Natural killer cell (primary cell): ENCODE data around the gene MICB. TPM values are rescaled to one million over a fixed set of nuclear protein-coding genes. Genes with fewer than 3 reads are reported as not detected.
A peak's percentile ranks its signal among the peaks of the same experiment; 100 is the strongest.

Experiments used
- ATAC-seq, 3 donors: fragments of 150-1000 bp in 2 of 3; fragments of 200-7000 bp in 1 of 3; cut with Tn5 transposase; 1 replicate in 1 of 3; 2 replicates in 2 of 3; pipeline ENCODE4 v1.10.0; 2021; ENCODE audit warnings: mild to moderate bottlenecking in 2 of 3, moderate library complexity in 2 of 3
- DNase-seq, 2 donors: peaks; one replicate each; pipeline versions ENCODE4 v3.0.0 to v3.0.0-alpha.2; 2013 to 2021; ENCODE audit warnings: mixed read lengths in 1 of 2
- H3K27ac ChIP-seq: one replicate; pipeline ENCODE4 v1.5.1; 2013; ENCODE audit warnings: mild to moderate bottlenecking, low read length
- H3K27me3 ChIP-seq: one replicate; pipeline ENCODE4 v1.6.1; 2013; ENCODE audit warnings: low read length; ENCODE audit not compliant: control insufficient read depth, insufficient read depth
- H3K36me3 ChIP-seq: one replicate; pipeline ENCODE4 v1.6.1; 2013; ENCODE audit warnings: low read length; ENCODE audit not compliant: control insufficient read depth, insufficient read depth
- H3K4me1 ChIP-seq: one replicate; pipeline ENCODE4 v1.6.1; 2013; ENCODE audit warnings: low read length; ENCODE audit not compliant: control insufficient read depth, insufficient read depth
- H3K4me3 ChIP-seq: one replicate; pipeline ENCODE4 v1.5.1; 2013; ENCODE audit warnings: low read length
- H3K9me3 ChIP-seq: one replicate; pipeline ENCODE4 v1.6.1; 2013; ENCODE audit warnings: low read length; ENCODE audit not compliant: control insufficient read depth, insufficient read depth
- H3K27ac Mint-ChIP-seq, 2 donors: one replicate each; pipeline ENCODE4 v1.8.0; 2022; ENCODE audit warnings: mild to moderate bottlenecking in 2 of 2, mixed read lengths in 2 of 2, moderate library complexity in 1 of 2
- H3K27me3 Mint-ChIP-seq, 2 donors: one replicate each; pipeline ENCODE4 v1.8.0; 2022; ENCODE audit warnings: low read depth in 2 of 2, mixed read lengths in 2 of 2
- H3K36me3 Mint-ChIP-seq: one replicate; pipeline ENCODE4 v1.8.0; 2022; ENCODE audit warnings: mixed read lengths
- H3K4me1 Mint-ChIP-seq, 2 donors: one replicate each; pipeline ENCODE4 v1.8.0; 2022; ENCODE audit warnings: mixed read lengths in 2 of 2
- H3K4me3 Mint-ChIP-seq: one replicate; pipeline ENCODE4 v1.8.0; 2022; ENCODE audit warnings: mild to moderate bottlenecking, moderate library complexity, mixed read lengths
- H3K9me3 Mint-ChIP-seq, 2 donors: one replicate each; pipeline ENCODE4 v1.8.0; 2022; ENCODE audit warnings: mixed read lengths in 2 of 2
- WGBS: methylation state at CpG from one replicate; pipeline ENCODE4 v1.1.7; 2013; ENCODE audit warnings: missing lambda C conversion rate; ENCODE audit not compliant: insufficient coverage; 5-methylcytosine and 5-hydroxymethylcytosine counted together
- intact Hi-C: fragments of 100-400 bp; cut with micrococcal nuclease; formaldehyde crosslinking; loops from one replicate; pipeline ENCODE4 v1.14.2; 2022
- total RNA-seq, 4 donors: library from RNA; stranded (reverse); fragments of 120-200 nt in 1 of 4; gene quantifications; one replicate each; pipeline versions ENCODE4 v1.2.3 to v1.2.4, GENCODE V29; 2013 to 2022
- TF ChIP-seq, protein P1 (sequence below): fragments of 200-600 bp; IDR thresholded peaks from one replicate; pipeline ENCODE4 v1.8.0; 2022; ENCODE audit warnings: antibody characterized with exemption

Gene MICB
- total RNA-seq, 3 donors from 2014 or later (not counting 1 experiment from before 2014, with no cell fraction given), result 33.5 to 39.0 (median 37.6) TPM

GRCh38 chr6:31470801-31471200 lies 27.1 kb upstream of the MICB start:
- intact Hi-C loops, result no loop called here
- no peaks in the 10 kb centered on the region for H3K27me3 Mint-ChIP-seq
- DNase-seq (no peak), ATAC-seq (no peak)
- peak overlapping the region; percentile 62 to 100 for H3K27ac Mint-ChIP-seq
- 90% methylated on average over 2 of the region's 2 CpGs for WGBS
- Histone ChIP-seq H3K27me3 (no peaks in the 10 kb centered on the region), H3K27ac (no peak overlapping the region), H3K4me1 (peaks cover 83% of the 10 kb centered on the region), H3K9me3 (no peaks in the 10 kb centered on the region), H3K4me3 (no peak overlapping the region), H3K36me3 (peaks cover 11% of the 10 kb centered on the region)
- H3K4me1 Mint-ChIP-seq, result peaks cover 82 to 89% of the 10 kb centered on the region in 2 donors
- TF ChIP-seq, protein P1, sequence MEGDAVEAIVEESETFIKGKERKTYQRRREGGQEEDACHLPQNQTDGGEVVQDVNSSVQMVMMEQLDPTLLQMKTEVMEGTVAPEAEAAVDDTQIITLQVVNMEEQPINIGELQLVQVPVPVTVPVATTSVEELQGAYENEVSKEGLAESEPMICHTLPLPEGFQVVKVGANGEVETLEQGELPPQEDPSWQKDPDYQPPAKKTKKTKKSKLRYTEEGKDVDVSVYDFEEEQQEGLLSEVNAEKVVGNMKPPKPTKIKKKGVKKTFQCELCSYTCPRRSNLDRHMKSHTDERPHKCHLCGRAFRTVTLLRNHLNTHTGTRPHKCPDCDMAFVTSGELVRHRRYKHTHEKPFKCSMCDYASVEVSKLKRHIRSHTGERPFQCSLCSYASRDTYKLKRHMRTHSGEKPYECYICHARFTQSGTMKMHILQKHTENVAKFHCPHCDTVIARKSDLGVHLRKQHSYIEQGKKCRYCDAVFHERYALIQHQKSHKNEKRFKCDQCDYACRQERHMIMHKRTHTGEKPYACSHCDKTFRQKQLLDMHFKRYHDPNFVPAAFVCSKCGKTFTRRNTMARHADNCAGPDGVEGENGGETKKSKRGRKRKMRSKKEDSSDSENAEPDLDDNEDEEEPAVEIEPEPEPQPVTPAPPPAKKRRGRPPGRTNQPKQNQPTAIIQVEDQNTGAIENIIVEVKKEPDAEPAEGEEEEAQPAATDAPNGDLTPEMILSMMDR, result no peak
- H3K9me3 Mint-ChIP-seq, result no peaks in the 10 kb centered on the region
- no peaks in the 10 kb centered on the region for H3K36me3 Mint-ChIP-seq
- no peak overlapping the region for H3K4me3 Mint-ChIP-seq

- Histone ChIP-seq H3K27me3 (no peaks in the 10 kb centered on the region), H3K4me3 (no peak overlapping the region), H3K36me3 (peaks cover 11% of the 10 kb centered on the region), H3K9me3 (no peaks in the 10 kb centered on the region), H3K27ac (no peak overlapping the region), H3K4me1 (peaks cover 74% of the 10 kb centered on the region)
- H3K4me3 Mint-ChIP-seq, result peak overlapping the region; percentile 29
- TF ChIP-seq, protein P1, result no peak
- WGBS, result 50% methylated on average over 2 of the region's 2 CpGs
- H3K27me3 Mint-ChIP-seq, result no peaks in the 10 kb centered on the region
- no peak for DNase-seq
- peak overlapping the region; percentile 62 to 100 for H3K27ac Mint-ChIP-seq
- ATAC-seq, result no peak
- H3K36me3 Mint-ChIP-seq, result no peaks in the 10 kb centered on the region
- intact Hi-C loops, result no loop called here
- peaks cover 73 to 80% of the 10 kb centered on the region in 2 donors for H3K4me1 Mint-ChIP-seq
- no peaks in the 10 kb centered on the region for H3K9me3 Mint-ChIP-seq
Observed at GRCh38 chr6:31471711-31472110, 26.2 kb upstream of the MICB start.

GRCh38 chr6:31472259-31472658 lies 25.7 kb upstream of the MICB start:
- DNase-seq (no peak), ATAC-seq (no peak)
- TF ChIP-seq, protein P1, result no peak
- Histone ChIP-seq H3K27ac (no peak overlapping the region), H3K9me3 (no peaks in the 10 kb centered on the region), H3K4me1 (peaks cover 68% of the 10 kb centered on the region), H3K36me3 (peaks cover 8% of the 10 kb centered on the region), H3K27me3 (no peaks in the 10 kb centered on the region), H3K4me3 (no peak overlapping the region)
- Mint-ChIP-seq H3K36me3 (no peaks in the 10 kb centered on the region), H3K9me3 (no peaks in the 10 kb centered on the region), H3K4me3 (no peak overlapping the region), H3K27me3 (no peaks in the 10 kb centered on the region), H3K4me1 (peaks cover 68 to 74% of the 10 kb centered on the region in 2 donors), H3K27ac (peak overlapping the region in 1 of 2 donors; percentile 100)
- intact Hi-C loops, result no loop called here
- 82% methylated on average over 2 of the region's 2 CpGs for WGBS

- no peak for DNase-seq
- no peak for ATAC-seq
- Mint-ChIP-seq H3K27ac (peak overlapping the region; percentile 43 to 100), H3K36me3 (no peaks in the 10 kb centered on the region), H3K27me3 (no peaks in the 10 kb centered on the region), H3K4me1 (peaks cover 58 to 71% of the 10 kb centered on the region in 2 donors), H3K4me3 (no peak overlapping the region), H3K9me3 (no peaks in the 10 kb centered on the region)
- 97% methylated on average over 3 of the region's 4 CpGs for WGBS
- TF ChIP-seq, protein P1, result no peak
- H3K4me1 ChIP-seq, result peaks cover 58% of the 10 kb centered on the region
- H3K4me3 ChIP-seq, result no peak overlapping the region
- no peak overlapping the region for H3K27ac ChIP-seq
- intact Hi-C loops, result no loop called here
- H3K27me3 ChIP-seq, result no peaks in the 10 kb centered on the region
- H3K36me3 ChIP-seq, result peaks cover 4% of the 10 kb centered on the region
- no peaks in the 10 kb centered on the region for H3K9me3 ChIP-seq
Observed at GRCh38 chr6:31473244-31473643, 24.7 kb upstream of the MICB start.
